Smooth muscle cell (in vitro differentiated cells): ENCODE measurements around the gene SPNS2. TPM values are rescaled to one million over a fixed set of nuclear protein-coding genes. Genes with fewer than 3 reads are reported as not detected.
A peak's percentile ranks its signal among the peaks of the same experiment; 100 is the strongest.

Source experiments
- DNase-seq: peaks from one replicate; lab custom pipeline; 2025; ENCODE audit not compliant: unreplicated experiment; lab: John Stamatoyannopoulos, UW
- H2AFZ ChIP-seq: fragments of 200-600 bp; sonication (generic); 2 replicates; pipeline ENCODE4 v1.6.0; 2016; ENCODE audit warnings: antibody characterized with exemption, low read depth, mild to moderate bottlenecking
- H3F3A ChIP-seq: fragments of 200-600 bp; sonication (generic); 2 replicates; pipeline ENCODE4 v1.6.0; 2017; ENCODE audit warnings: antibody characterized with exemption, low read depth
- H3K27ac ChIP-seq: fragments of 200-600 bp; sonication (generic); 2 replicates; pipeline ENCODE4 v1.5.1; 2016; ENCODE audit warnings: low read depth, mild to moderate bottlenecking
- H3K27me3 ChIP-seq: fragments of 200-600 bp; sonication (generic); 2 replicates; pipeline ENCODE4 v1.6.1; 2016; ENCODE audit warnings: low read depth, mild to moderate bottlenecking
- H3K36me3 ChIP-seq: fragments of 200-600 bp; sonication (generic); 2 replicates; pipeline ENCODE4 v1.5.1; 2016; ENCODE audit warnings: low read depth
- H3K4me1 ChIP-seq: fragments of 200-600 bp; sonication (generic); 2 replicates; pipeline ENCODE4 v1.5.1; 2016; ENCODE audit warnings: low read depth
- H3K4me2 ChIP-seq: fragments of 200-600 bp; sonication (generic); 2 replicates; pipeline ENCODE4 v1.6.0; 2016; ENCODE audit warnings: mild to moderate bottlenecking
- H3K4me3 ChIP-seq: fragments of 200-600 bp; sonication (generic); 2 replicates; pipeline ENCODE4 v1.5.1; 2016; ENCODE audit warnings: mild to moderate bottlenecking
- H3K79me2 ChIP-seq: fragments of 200-600 bp; sonication (generic); 2 replicates; pipeline ENCODE4 v1.6.0; 2016; ENCODE audit warnings: low read depth, mild to moderate bottlenecking
- H3K9ac ChIP-seq: fragments of 200-600 bp; sonication (generic); 2 replicates; pipeline ENCODE4 v1.6.0; 2016; ENCODE audit warnings: low read depth
- H3K9me3 ChIP-seq: fragments of 200-600 bp; sonication (generic); replicated peaks from 2 replicates; pipeline ENCODE4 v1.5.1; 2016; ENCODE audit warnings: low read depth
- H4K20me1 ChIP-seq: fragments of 200-600 bp; sonication (generic); 2 replicates; pipeline ENCODE4 v1.6.0; 2016; ENCODE audit warnings: low read depth
- WGBS: methylation state at CpG from one replicate; pipeline ENCODE4 v1.1.7; 2016; ENCODE audit warnings: low lambda C conversion rate; 5-methylcytosine and 5-hydroxymethylcytosine counted together
- polyA plus RNA-seq: library from polyadenylated mRNA; unstranded; fragments of >200 nt; fragmentation: Nextera tagmentation; extraction: Ambion mirVana; gene quantifications from 2 replicates; pipeline ENCODE4 v1.2.1, GENCODE V29; 2016
- total RNA-seq: library from RNA; depleted of rRNA; stranded (reverse); fragments of >200 nt; gene quantifications from 2 replicates; pipeline ENCODE4 v1.2.3, GENCODE V29; 2014
- TF ChIP-seq, protein P1 (sequence below): fragments of 200-600 bp; sonication (generic); IDR thresholded peaks from 2 replicates; pipeline ENCODE4 v1.5.1; 2017; ENCODE audit warnings: borderline replicate concordance, mild to moderate bottlenecking, antibody characterized with exemption; ENCODE audit not compliant: insufficient read depth, poor library complexity, severe bottlenecking

Gene SPNS2
- total and polyA plus RNA-seq, 2 experiments from 2014 or later, result 5.1 to 16.5 TPM

GRCh38 chr17:4584101-4584916 lies 85.6 kb downstream of the SPNS2 start, which contains the start of gene SMTNL2:
Gene SMTNL2 (plus strand): TSS chr17:4584529. CDS start chr17:4584606, 77 bp downstream.
- Histone ChIP-seq H3K79me2 (peaks cover 11% of the 10 kb centered on the region), H2AFZ (peak within 1 kb of the TSS; percentile 77)
- no peak for DNase-seq

GRCh38 chr17:4584917-4585637 lies 86.4 kb downstream of the SPNS2 start:
- Histone ChIP-seq H3K27me3 (no peaks in the 10 kb centered on the region), H3K9me3 (no peaks in the 10 kb centered on the region), H3K27ac (no peak overlapping the region), H3K4me3 (peak overlapping the region; percentile 63), H3K79me2 (peaks cover 11% of the 10 kb centered on the region), H3K4me2 (peak overlapping the region; percentile 98), H3K9ac (no peak overlapping the region), H3K36me3 (no peaks in the 10 kb centered on the region), H4K20me1 (no peaks in the 10 kb centered on the region), H2AFZ (no peak overlapping the region), H3K4me1 (peaks cover 6% of the 10 kb centered on the region), H3F3A (peaks cover 11% of the 10 kb centered on the region)
- DNase-seq, result no peak
- 14% methylated on average over 55 of the region's 57 CpGs for WGBS
- TF ChIP-seq, protein P1, sequence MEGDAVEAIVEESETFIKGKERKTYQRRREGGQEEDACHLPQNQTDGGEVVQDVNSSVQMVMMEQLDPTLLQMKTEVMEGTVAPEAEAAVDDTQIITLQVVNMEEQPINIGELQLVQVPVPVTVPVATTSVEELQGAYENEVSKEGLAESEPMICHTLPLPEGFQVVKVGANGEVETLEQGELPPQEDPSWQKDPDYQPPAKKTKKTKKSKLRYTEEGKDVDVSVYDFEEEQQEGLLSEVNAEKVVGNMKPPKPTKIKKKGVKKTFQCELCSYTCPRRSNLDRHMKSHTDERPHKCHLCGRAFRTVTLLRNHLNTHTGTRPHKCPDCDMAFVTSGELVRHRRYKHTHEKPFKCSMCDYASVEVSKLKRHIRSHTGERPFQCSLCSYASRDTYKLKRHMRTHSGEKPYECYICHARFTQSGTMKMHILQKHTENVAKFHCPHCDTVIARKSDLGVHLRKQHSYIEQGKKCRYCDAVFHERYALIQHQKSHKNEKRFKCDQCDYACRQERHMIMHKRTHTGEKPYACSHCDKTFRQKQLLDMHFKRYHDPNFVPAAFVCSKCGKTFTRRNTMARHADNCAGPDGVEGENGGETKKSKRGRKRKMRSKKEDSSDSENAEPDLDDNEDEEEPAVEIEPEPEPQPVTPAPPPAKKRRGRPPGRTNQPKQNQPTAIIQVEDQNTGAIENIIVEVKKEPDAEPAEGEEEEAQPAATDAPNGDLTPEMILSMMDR, result no peak

More at GRCh38 chr17:4584101-4584916, 85.6 kb downstream of the SPNS2 start, which contains the start of gene SMTNL2:
- Histone ChIP-seq H3K27me3 (no peaks in the 10 kb centered on the region), H3K4me2 (peak within 1 kb of the TSS; percentile 98), H3K4me3 (peak within 1 kb of the TSS; percentile 63), H3K36me3 (no peaks in the 10 kb centered on the region), H4K20me1 (no peaks in the 10 kb centered on the region), H3K9me3 (no peaks in the 10 kb centered on the region), H3F3A (peaks cover 11% of the 10 kb centered on the region), H3K27ac (no peak within 1 kb of the TSS), H3K4me1 (peaks cover 6% of the 10 kb centered on the region), H3K9ac (peak within 1 kb of the TSS; percentile 41)
- TF ChIP-seq, protein P1, result no peak
- 3% methylated on average over 61 of the region's 100 CpGs for WGBS

- H3K27me3 ChIP-seq, result no peaks in the 10 kb centered on the region
- TF ChIP-seq, protein P1, result no peak
- no peak overlapping the region for H3K27ac ChIP-seq
- no peak overlapping the region for H3K9ac ChIP-seq
- no peaks in the 10 kb centered on the region for H3K36me3 ChIP-seq
- peaks cover 6% of the 10 kb centered on the region for H3K4me1 ChIP-seq
- peaks cover 11% of the 10 kb centered on the region for H3K79me2 ChIP-seq
- peak overlapping the region; percentile 98 for H3K4me2 ChIP-seq
- peaks cover 11% of the 10 kb centered on the region for H3F3A ChIP-seq
- no peaks in the 10 kb centered on the region for H3K9me3 ChIP-seq
- peak overlapping the region; percentile 63 for H3K4me3 ChIP-seq
- no peak overlapping the region for H2AFZ ChIP-seq
- no peak for DNase-seq
- 70% methylated on average over 7 of the region's 7 CpGs for WGBS
- no peaks in the 10 kb centered on the region for H4K20me1 ChIP-seq
Measured at GRCh38 chr17:4585638-4585994, 86.9 kb downstream of the SPNS2 start.
